Uterus (tissue), 4 donors: ENCODE data around the gene BRD2. TPM values are rescaled to one million over a fixed set of nuclear protein-coding genes. Genes with fewer than 3 reads are reported as not detected.

ENCODE experiments used
- DNase-seq, 2 donors: peaks; one replicate each; pipeline ENCODE4 v3.0.0-alpha.2; 2019 to 2020
- H3K27ac ChIP-seq, 2 donors: fragments of 200-600 bp; sonication (generic); 1 replicate in 1 of 2; 2 replicates in 1 of 2; pipeline ENCODE4 v1.5.1; 2016 to 2018
- H3K27me3 ChIP-seq, 2 donors: fragments of 200-600 bp; sonication (generic); one replicate each; pipeline ENCODE4 v1.5.1; 2018 to 2019; ENCODE audit warnings: control low read depth in 1 of 2
- H3K36me3 ChIP-seq, 2 donors: fragments of 200-600 bp; sonication (generic); one replicate each; pipeline ENCODE4 v1.5.1; 2019; ENCODE audit warnings: control low read depth in 1 of 2
- H3K4me1 ChIP-seq, 2 donors: fragments of 200-600 bp; sonication (generic); one replicate each; pipeline ENCODE4 v1.5.1; 2018 to 2019; ENCODE audit warnings: control low read depth in 1 of 2
- H3K4me3 ChIP-seq, 2 donors: fragments of 200-600 bp; sonication (generic); 1 replicate in 1 of 2; 2 replicates in 1 of 2; pipeline ENCODE4 v1.5.1; 2018 to 2019; ENCODE audit warnings: mild to moderate bottlenecking in 1 of 2
- H3K9me3 ChIP-seq, 2 donors: fragments of 200-600 bp; sonication (generic); one replicate each; pipeline ENCODE4 v1.5.1; 2019; ENCODE audit warnings: control low read depth in 1 of 2
- POLR2A ChIP-seq, 2 donors: fragments of 450-650 bp; IDR thresholded peaks; one replicate each; pipeline ENCODE4 v1.6.1; 2016; ENCODE audit warnings: antibody characterized with exemption in 2 of 2, mild to moderate bottlenecking in 1 of 2, moderate library complexity in 1 of 2
- intact Hi-C: fragments of 100-400 bp; cut with DNase I; formaldehyde crosslinking; loops from one replicate; pipeline ENCODE4 v1.15.1; 2023; ENCODE audit warnings: low total_unique reads
- total RNA-seq, 4 donors: library from RNA; depleted of rRNA in 3 of 4; stranded (reverse); fragments of >200 nt in 3 of 4; gene quantifications; one replicate each; pipeline versions ENCODE4 v1.1.0 to v1.2.4, GENCODE V29; 2014 to 2023
- TF ChIP-seq, protein P1 (sequence below), 4 experiments: fragments of 200-600 bp in 2 of 4; fragments of 450-650 bp in 2 of 4; sonication (generic) in 2 of 4; IDR thresholded peaks; one replicate each; pipeline ENCODE4 v1.5.1; 2016 to 2019; ENCODE audit warnings: antibody characterized with exemption in 4 of 4, mild to moderate bottlenecking in 2 of 4, moderate library complexity in 1 of 4
- donor health status: DM: yes; HTN: yes; CAD: no.

Gene BRD2
- total RNA-seq, 4 donors from 2014 or later: 42.5 to 202 (median 120) TPM

DNA sequence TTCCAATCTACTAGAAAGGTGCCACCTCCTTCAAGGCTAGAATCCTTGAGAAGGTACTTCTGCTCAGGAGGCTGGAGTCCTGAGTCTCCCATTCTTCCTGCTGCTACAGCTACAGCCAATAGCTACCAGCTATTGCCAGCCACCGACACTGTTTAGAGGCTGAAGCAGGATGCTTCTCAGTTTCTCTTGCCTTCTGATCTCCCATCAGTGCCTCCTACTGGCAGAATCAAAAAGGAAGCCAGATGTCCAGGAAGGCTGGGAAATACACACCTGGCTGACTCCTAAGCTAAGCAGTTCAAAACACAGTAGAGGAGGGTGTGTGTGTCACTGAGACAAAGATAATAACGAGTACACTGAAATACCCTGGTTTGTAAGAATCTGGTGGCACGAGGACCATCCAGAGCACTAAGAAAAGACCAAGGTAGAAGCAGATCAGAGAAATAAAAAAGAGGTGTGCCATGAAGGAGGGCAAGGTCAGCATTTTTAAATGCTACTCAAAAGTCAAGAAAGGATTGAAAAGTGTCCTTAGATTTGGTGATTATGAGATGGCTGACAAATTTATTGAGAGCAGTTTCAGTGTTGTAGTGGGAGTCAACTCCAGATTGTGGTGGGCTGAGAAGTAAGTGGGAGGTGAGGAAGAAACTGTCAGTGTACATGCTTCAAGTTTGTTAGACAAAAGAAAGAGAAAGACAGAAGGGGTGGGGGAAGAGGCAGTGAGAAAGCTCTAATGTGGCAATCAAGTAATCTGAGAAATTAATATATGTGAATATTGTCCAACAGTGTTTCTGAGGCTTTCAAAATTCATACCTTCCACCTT, 13.2 kb upstream of the BRD2 start:
- Histone ChIP-seq H3K4me1 (peaks cover 0 to 6% of the 10 kb centered on the region in 2 donors), H3K9me3 (no peaks in the 10 kb centered on the region), H3K27me3 (no peaks in the 10 kb centered on the region), H3K4me3 (no peak overlapping the region), H3K27ac (no peak overlapping the region), H3K36me3 (no peaks in the 10 kb centered on the region)
- no peak for DNase-seq
- intact Hi-C loops: no loop called here
- no peak for TF ChIP-seq POLR2A (IDR thresholded peaks at IDR 0.05)
- TF ChIP-seq, protein P1, sequence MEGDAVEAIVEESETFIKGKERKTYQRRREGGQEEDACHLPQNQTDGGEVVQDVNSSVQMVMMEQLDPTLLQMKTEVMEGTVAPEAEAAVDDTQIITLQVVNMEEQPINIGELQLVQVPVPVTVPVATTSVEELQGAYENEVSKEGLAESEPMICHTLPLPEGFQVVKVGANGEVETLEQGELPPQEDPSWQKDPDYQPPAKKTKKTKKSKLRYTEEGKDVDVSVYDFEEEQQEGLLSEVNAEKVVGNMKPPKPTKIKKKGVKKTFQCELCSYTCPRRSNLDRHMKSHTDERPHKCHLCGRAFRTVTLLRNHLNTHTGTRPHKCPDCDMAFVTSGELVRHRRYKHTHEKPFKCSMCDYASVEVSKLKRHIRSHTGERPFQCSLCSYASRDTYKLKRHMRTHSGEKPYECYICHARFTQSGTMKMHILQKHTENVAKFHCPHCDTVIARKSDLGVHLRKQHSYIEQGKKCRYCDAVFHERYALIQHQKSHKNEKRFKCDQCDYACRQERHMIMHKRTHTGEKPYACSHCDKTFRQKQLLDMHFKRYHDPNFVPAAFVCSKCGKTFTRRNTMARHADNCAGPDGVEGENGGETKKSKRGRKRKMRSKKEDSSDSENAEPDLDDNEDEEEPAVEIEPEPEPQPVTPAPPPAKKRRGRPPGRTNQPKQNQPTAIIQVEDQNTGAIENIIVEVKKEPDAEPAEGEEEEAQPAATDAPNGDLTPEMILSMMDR (IDR thresholded peaks at IDR 0.05): no peak

DNA sequence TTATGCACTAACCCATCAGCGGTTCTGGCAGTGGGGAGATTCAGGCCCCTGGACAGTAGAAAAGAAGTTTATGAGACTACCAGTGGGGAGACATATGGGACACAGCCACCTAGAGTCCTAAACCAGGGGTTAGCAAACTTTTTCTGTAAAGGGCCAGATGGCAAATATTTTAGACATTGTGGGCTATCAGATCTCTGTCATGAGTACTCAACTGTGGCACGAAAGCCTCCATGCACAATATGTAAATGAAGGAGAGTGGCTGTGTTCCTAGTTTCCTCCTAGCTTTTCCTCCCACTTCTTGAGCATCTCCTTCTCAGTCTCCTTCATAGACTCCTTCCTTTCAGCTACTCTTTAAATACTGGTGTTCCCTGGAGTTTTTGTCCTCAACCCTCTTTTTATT, 12.2 kb upstream of the BRD2 start:
- H3K9me3 ChIP-seq: no peaks in the 10 kb centered on the region
- TF ChIP-seq, protein P1 (IDR thresholded peaks at IDR 0.05): no peak
- no peak for TF ChIP-seq POLR2A (IDR thresholded peaks at IDR 0.05)
- no peaks in the 10 kb centered on the region for H3K27me3 ChIP-seq
- H3K36me3 ChIP-seq: no peaks in the 10 kb centered on the region
- no peak overlapping the region for H3K27ac ChIP-seq
- intact Hi-C loops: no loop called here
- H3K4me3 ChIP-seq: no peak overlapping the region
- no peak for DNase-seq
- H3K4me1 ChIP-seq: peaks cover 0 to 6% of the 10 kb centered on the region in 2 donors

DNA sequence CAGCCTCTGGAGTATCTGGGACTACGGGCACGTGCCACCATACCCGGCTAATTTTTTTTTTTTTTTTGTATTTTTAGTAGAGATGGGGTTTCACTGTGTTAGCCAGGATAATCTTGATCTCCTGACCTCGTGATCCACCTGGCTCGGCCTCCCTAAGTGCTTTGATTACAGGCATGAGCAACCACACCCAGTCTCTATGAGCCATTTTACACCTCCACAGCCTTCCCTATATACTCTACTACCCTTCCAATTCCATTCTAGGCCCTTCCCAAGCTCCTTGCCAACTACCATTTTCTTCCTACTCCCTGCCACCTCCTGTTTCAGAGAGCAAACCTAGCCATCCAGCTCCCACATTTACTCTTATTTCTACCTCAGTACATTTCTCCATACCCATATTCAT, 7.8 kb upstream of the BRD2 start:
- intact Hi-C loops: no loop called here
- DNase-seq: no peak

DNA sequence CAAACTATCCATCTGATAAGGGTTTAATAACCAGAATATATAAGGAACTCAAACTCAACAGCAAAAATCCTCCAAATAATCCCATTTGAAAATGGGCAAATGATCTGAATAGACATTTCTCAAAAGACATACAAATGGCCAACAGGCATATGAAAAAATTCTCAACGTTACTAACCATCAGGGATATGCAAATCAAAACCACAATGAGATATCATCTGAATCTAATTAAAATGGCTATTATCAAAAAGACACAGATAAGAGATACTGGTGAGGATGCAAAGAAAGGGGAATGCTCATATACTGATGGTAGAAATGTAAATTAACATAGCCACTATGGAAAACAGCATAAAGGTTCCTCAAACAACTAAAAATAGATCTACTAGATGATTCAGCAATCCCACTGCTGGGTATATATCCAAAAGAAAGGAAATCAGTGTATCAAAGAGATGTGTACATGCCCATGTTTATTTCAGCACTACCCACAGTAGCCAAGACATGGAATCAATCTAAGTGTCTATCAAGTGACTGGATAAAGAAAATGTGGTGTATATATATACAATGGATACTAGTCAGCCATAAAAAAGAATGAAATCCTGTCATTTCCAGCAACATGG, 6.1 kb upstream of the BRD2 start:
- H3K4me3 ChIP-seq: no peak overlapping the region
- H3K36me3 ChIP-seq: no peaks in the 10 kb centered on the region

More for the DNA sequence above, 7.8 kb upstream of the BRD2 start:
- Histone ChIP-seq H3K36me3 (no peaks in the 10 kb centered on the region), H3K27me3 (no peaks in the 10 kb centered on the region), H3K4me1 (no peaks in the 10 kb centered on the region), H3K27ac (no peak overlapping the region), H3K9me3 (no peaks in the 10 kb centered on the region), H3K4me3 (no peak overlapping the region)
- TF ChIP-seq, protein P1 (IDR thresholded peaks at IDR 0.05): no peak
- no peak for TF ChIP-seq POLR2A (IDR thresholded peaks at IDR 0.05)

More for the DNA sequence above, 6.1 kb upstream of the BRD2 start:
- H3K9me3 ChIP-seq: no peaks in the 10 kb centered on the region
- peaks cover 0 to 5% of the 10 kb centered on the region in 2 donors for H3K4me1 ChIP-seq
- intact Hi-C loops: no loop called here
- TF ChIP-seq, protein P1 (IDR thresholded peaks at IDR 0.05): no peak
- TF ChIP-seq POLR2A (IDR thresholded peaks at IDR 0.05): no peak
- no peaks in the 10 kb centered on the region for H3K27me3 ChIP-seq
- no peak overlapping the region for H3K27ac ChIP-seq
- no peak for DNase-seq
